CD4-positive, alpha-beta T cell (primary cell): ENCODE results near the gene TPCN1. TPM values are rescaled to one million over a fixed set of nuclear protein-coding genes. Genes with fewer than 3 reads are reported as not detected.

Experiments used
- ATAC-seq: fragments of 200-7000 bp; cut with Tn5 transposase; one replicate; pipeline ENCODE4 v1.10.0; 2022; ENCODE audit warnings: mild to moderate bottlenecking; ENCODE audit not compliant: poor library complexity
- CTCF ChIA-PET: fragments of 350-600 bp; sonication (Branson Sonifier 250); formaldehyde crosslinking; loops from one replicate; lab custom pipeline; 2021; ENCODE audit warnings: antibody characterized with exemption, inconsistent platforms; lab: Charles Lee
- POLR2A ChIA-PET: fragments of 350-600 bp; sonication (Branson Sonifier 250); formaldehyde crosslinking; loops from one replicate; lab custom pipeline; 2021; ENCODE audit warnings: antibody characterized with exemption, inconsistent platforms; lab: Charles Lee
- DNase-seq, 14 experiments: peaks; one replicate each; pipeline ENCODE4 v3.0.0-alpha.2; 2013 to 2020; ENCODE audit warnings: mixed read lengths in 2 of 14
- H3K27ac ChIP-seq, 2 donors: one replicate each; pipeline versions ENCODE4 v1.5.1 to v1.7.0; 2013; ENCODE audit warnings: low read length in 2 of 2, low read depth in 1 of 2, mild to moderate bottlenecking in 1 of 2
- H3K27me3 ChIP-seq, 2 experiments: 1 replicate in 1 of 2; 2 replicates in 1 of 2; pipeline versions ENCODE4 v1.6.1 to v1.7.0; 2013; ENCODE audit warnings: low read length in 2 of 2, control low read depth in 1 of 2, mild to moderate bottlenecking in 1 of 2, moderate library complexity in 1 of 2; ENCODE audit not compliant: insufficient read depth in 2 of 2, control insufficient read depth in 1 of 2
- H3K36me3 ChIP-seq: one replicate; pipeline ENCODE4 v1.6.1; 2013; ENCODE audit warnings: low read length, control low read depth; ENCODE audit not compliant: insufficient read depth
- H3K4me1 ChIP-seq: one replicate; pipeline ENCODE4 v1.6.1; 2013; ENCODE audit warnings: low read length, control low read depth; ENCODE audit not compliant: insufficient read depth
- H3K4me3 ChIP-seq: one replicate; pipeline ENCODE4 v1.5.1; 2013; ENCODE audit warnings: mild to moderate bottlenecking, low read length, moderate library complexity
- H3K9me3 ChIP-seq, 2 experiments: 1 replicate in 1 of 2; 2 replicates in 1 of 2; pipeline versions ENCODE4 v1.6.1 to v1.7.0; 2013; ENCODE audit warnings: low read length in 2 of 2, mild to moderate bottlenecking in 2 of 2, control low read depth in 1 of 2, moderate library complexity in 1 of 2; ENCODE audit not compliant: control insufficient read depth in 1 of 2, insufficient read depth in 1 of 2
- H3K27ac Mint-ChIP-seq: one replicate; pipeline ENCODE4 v1.8.0; 2020; ENCODE audit warnings: mixed read lengths
- H3K27me3 Mint-ChIP-seq: one replicate; pipeline ENCODE4 v1.8.0; 2021; ENCODE audit warnings: mixed read lengths
- H3K36me3 Mint-ChIP-seq: one replicate; pipeline ENCODE4 v1.8.0; 2021; ENCODE audit warnings: low read depth, mixed read lengths
- H3K4me1 Mint-ChIP-seq: one replicate; pipeline ENCODE4 v1.8.0; 2021; ENCODE audit warnings: low read depth, mixed read lengths
- H3K4me3 Mint-ChIP-seq: one replicate; pipeline ENCODE4 v1.8.0; 2020; ENCODE audit warnings: mild to moderate bottlenecking, mixed read lengths
- H3K9me3 Mint-ChIP-seq: one replicate; pipeline ENCODE4 v1.8.0; 2020; ENCODE audit warnings: mixed read lengths
- intact Hi-C, 2 experiments: fragments of 100-400 bp; cut with DNase I in 1 of 2; cut with micrococcal nuclease in 1 of 2; formaldehyde crosslinking; loops; one replicate each; pipeline versions ENCODE4 v1.15.1 to v1.9.0; 2023 to 2025; cut with DNase I, micrococcal nuclease
- total RNA-seq, 174 experiments: library from RNA in 2 of 174; stranded (reverse) in 2 of 174; gene quantifications; one replicate each; pipeline ENCODE4 v1.2.3 and lab custom pipeline; 2021 to 2026
- TF ChIP-seq, protein P1 (sequence below): fragments of 200-600 bp; IDR thresholded peaks from one replicate; pipeline ENCODE4 v1.8.0; 2022; ENCODE audit warnings: antibody characterized with exemption, mild to moderate bottlenecking

TPCN1 gene
- total RNA-seq, 2 experiments from 2014 or later: 52.4 to 59.7 TPM

- POLR2A ChIA-PET: no interaction called here
- TF ChIP-seq, protein P1, sequence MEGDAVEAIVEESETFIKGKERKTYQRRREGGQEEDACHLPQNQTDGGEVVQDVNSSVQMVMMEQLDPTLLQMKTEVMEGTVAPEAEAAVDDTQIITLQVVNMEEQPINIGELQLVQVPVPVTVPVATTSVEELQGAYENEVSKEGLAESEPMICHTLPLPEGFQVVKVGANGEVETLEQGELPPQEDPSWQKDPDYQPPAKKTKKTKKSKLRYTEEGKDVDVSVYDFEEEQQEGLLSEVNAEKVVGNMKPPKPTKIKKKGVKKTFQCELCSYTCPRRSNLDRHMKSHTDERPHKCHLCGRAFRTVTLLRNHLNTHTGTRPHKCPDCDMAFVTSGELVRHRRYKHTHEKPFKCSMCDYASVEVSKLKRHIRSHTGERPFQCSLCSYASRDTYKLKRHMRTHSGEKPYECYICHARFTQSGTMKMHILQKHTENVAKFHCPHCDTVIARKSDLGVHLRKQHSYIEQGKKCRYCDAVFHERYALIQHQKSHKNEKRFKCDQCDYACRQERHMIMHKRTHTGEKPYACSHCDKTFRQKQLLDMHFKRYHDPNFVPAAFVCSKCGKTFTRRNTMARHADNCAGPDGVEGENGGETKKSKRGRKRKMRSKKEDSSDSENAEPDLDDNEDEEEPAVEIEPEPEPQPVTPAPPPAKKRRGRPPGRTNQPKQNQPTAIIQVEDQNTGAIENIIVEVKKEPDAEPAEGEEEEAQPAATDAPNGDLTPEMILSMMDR: no peak
- no peak overlapping the region for H3K4me3 Mint-ChIP-seq
- no peaks in the 10 kb centered on the region for H3K27me3 ChIP-seq
- no peak overlapping the region for H3K4me3 ChIP-seq
- H3K27me3 Mint-ChIP-seq: no peaks in the 10 kb centered on the region
- CTCF ChIA-PET: no interaction called here
- H3K9me3 Mint-ChIP-seq: no peaks in the 10 kb centered on the region
- peaks cover 53% of the 10 kb centered on the region for H3K36me3 ChIP-seq
- H3K27ac ChIP-seq: no peak overlapping the region
- H3K36me3 Mint-ChIP-seq: peaks cover 63% of the 10 kb centered on the region
- DNase-seq: no peak
- intact Hi-C loops: no loop called here
- H3K4me1 ChIP-seq: peaks cover 16% of the 10 kb centered on the region
- H3K4me1 Mint-ChIP-seq: peaks cover 18% of the 10 kb centered on the region
- no peak overlapping the region for H3K27ac Mint-ChIP-seq
- H3K9me3 ChIP-seq: no peaks in the 10 kb centered on the region
- ATAC-seq: no peak
These were observed 46.4 kb downstream of the TPCN1 start for GRCh38 chr12:113267621-113268020.

- no peak for DNase-seq
- no peak overlapping the region for H3K27ac ChIP-seq
- intact Hi-C loops: no loop called here
- H3K4me1 ChIP-seq: peaks cover 12% of the 10 kb centered on the region
- CTCF ChIA-PET: no interaction called here
- peaks cover 58% of the 10 kb centered on the region for H3K36me3 ChIP-seq
- Mint-ChIP-seq H3K27me3 (no peaks in the 10 kb centered on the region), H3K36me3 (peaks cover 65% of the 10 kb centered on the region), H3K27ac (no peak overlapping the region), H3K9me3 (no peaks in the 10 kb centered on the region), H3K4me3 (no peak overlapping the region), H3K4me1 (peaks cover 14% of the 10 kb centered on the region)
- TF ChIP-seq, protein P1: no peak
- POLR2A ChIA-PET: no interaction called here
- no peak for ATAC-seq
- H3K27me3 ChIP-seq: no peaks in the 10 kb centered on the region
- no peaks in the 10 kb centered on the region for H3K9me3 ChIP-seq
- no peak overlapping the region for H3K4me3 ChIP-seq
These were observed 46.9 kb downstream of the TPCN1 start for GRCh38 chr12:113268136-113268535.

DNA sequence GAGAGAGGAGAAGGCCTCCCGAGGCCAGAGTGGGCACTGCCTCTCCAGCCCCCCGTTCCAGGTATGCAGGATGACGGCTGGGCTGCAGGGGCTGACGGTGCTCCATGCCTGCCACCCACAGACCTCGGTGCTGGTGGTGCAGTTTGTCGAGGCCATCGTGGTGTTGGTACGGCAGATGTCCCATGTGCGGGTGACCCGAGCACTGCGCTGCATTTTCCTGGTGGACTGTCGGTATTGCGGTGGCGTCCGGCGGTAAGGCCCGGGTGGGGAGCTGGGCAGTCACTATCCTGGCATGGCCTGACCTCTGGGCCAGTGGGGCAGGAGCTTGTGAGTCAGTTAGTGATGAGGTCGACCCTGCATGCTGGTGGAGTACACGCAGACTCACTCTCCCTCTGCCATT lies 47.4 kb downstream of the TPCN1 start:
- Histone ChIP-seq H3K4me1 (peaks cover 8% of the 10 kb centered on the region), H3K4me3 (no peak overlapping the region), H3K36me3 (peaks cover 61% of the 10 kb centered on the region), H3K9me3 (no peaks in the 10 kb centered on the region), H3K27me3 (no peaks in the 10 kb centered on the region), H3K27ac (no peak overlapping the region)
- no peaks in the 10 kb centered on the region for H3K9me3 Mint-ChIP-seq
- DNase-seq (no peak), ATAC-seq (no peak)
- peaks cover 10% of the 10 kb centered on the region for H3K4me1 Mint-ChIP-seq
- no peaks in the 10 kb centered on the region for H3K27me3 Mint-ChIP-seq
- intact Hi-C loops: no loop called here
- peaks cover 70% of the 10 kb centered on the region for H3K36me3 Mint-ChIP-seq
- H3K4me3 Mint-ChIP-seq: no peak overlapping the region
- ChIA-PET POLR2A (no interaction called here), CTCF (no interaction called here)
- no peak overlapping the region for H3K27ac Mint-ChIP-seq
- TF ChIP-seq, protein P1: no peak
